HG03378 (cell line): ENCODE data around the gene MLN.

Source experiments
- ATAC-seq: cut with Tn5 transposase; IDR thresholded peaks from one replicate; pipeline ENCODE4 v1.9.1; 2021; ENCODE audit warnings: mild to moderate bottlenecking, moderate library complexity; ENCODE audit not compliant: unreplicated experiment

Gene MLN

GRCh38 chr6:33774774-33775173 is 29.0 kb downstream of the MLN start:
- ATAC-seq = no peak

GRCh38 chr6:33772902-33773472 is 30.8 kb downstream of the MLN start:
- ATAC-seq = no peak

GRCh38 chr6:33772082-33772830 is 31.5 kb downstream of the MLN start:
- ATAC-seq = no peak

GRCh38 chr6:33771146-33772081 is 32.4 kb downstream of the MLN start:
- ATAC-seq = no peak

GRCh38 chr6:33770833-33771145 is 33.0 kb downstream of the MLN start:
- ATAC-seq = no peak

GRCh38 chr6:33770124-33770832 is 33.5 kb downstream of the MLN start:
- no peak for ATAC-seq

- no peak for ATAC-seq
These were observed 34.5 kb downstream of the MLN start for GRCh38 chr6:33769248-33769821.

GRCh38 chr6:33768644-33769120 is 35.1 kb downstream of the MLN start:
- no peak for ATAC-seq

GRCh38 chr6:33766921-33767907 is 36.6 kb downstream of the MLN start:
- ATAC-seq = no peak

- no peak for ATAC-seq
These were observed 38.4 kb downstream of the MLN start for GRCh38 chr6:33765368-33765767.

GRCh38 chr6:33764036-33764435 is 39.8 kb downstream of the MLN start:
- ATAC-seq = no peak

GRCh38 chr6:33763483-33763882 is 40.3 kb downstream of the MLN start:
- ATAC-seq = no peak

GRCh38 chr6:33762713-33763112 is 41.1 kb downstream of the MLN start:
- no peak for ATAC-seq

GRCh38 chr6:33761922-33762629 is 41.7 kb downstream of the MLN start:
- ATAC-seq = no peak

- no peak for ATAC-seq
These were observed 42.3 kb downstream of the MLN start for GRCh38 chr6:33761581-33761921.

- ATAC-seq = no peak
These were observed 43.7 kb downstream of the MLN start for GRCh38 chr6:33759887-33760629.

GRCh38 chr6:33758815-33759216 is 45.0 kb downstream of the MLN start:
- ATAC-seq = no peak

- no peak for ATAC-seq
These were observed 45.9 kb downstream of the MLN start for GRCh38 chr6:33757906-33758305.
